Neural cell (in vitro differentiated cells): ENCODE measurements around the gene MRPL50. TPM values are rescaled to one million over a fixed set of nuclear protein-coding genes. Genes with fewer than 3 reads are reported as not detected.

Experiments used
- H2AFZ ChIP-seq: fragments of 200-600, 300-800 bp; sonication (generic), shearing (Covaris generic); 2 replicates; pipeline ENCODE4 v1.6.0; 2014; ENCODE audit warnings: low read depth, mild to moderate bottlenecking, antibody characterized with exemption, low read length, moderate library complexity
- H3F3A ChIP-seq: fragments of 200-600 bp; shearing (Covaris generic); 2 replicates; pipeline ENCODE4 v1.6.1; 2016; ENCODE audit warnings: mild to moderate bottlenecking, moderate library complexity, mixed read lengths, antibody characterized with exemption, low read length; ENCODE audit not compliant: insufficient read depth, poor library complexity, severe bottlenecking
- H3K27ac ChIP-seq: fragments of 200-600, 300-800 bp; sonication (generic), shearing (Covaris generic); 2 replicates; pipeline ENCODE4 v1.5.1; 2014; ENCODE audit warnings: mild to moderate bottlenecking, low read length, moderate library complexity
- H3K27me3 ChIP-seq: fragments of 300-800, 200-600 bp; sonication (generic), shearing (Covaris generic); 2 replicates; pipeline ENCODE4 v1.6.0; 2014; ENCODE audit warnings: mild to moderate bottlenecking, low read depth, low read length, moderate library complexity; ENCODE audit not compliant: insufficient read depth
- H3K36me3 ChIP-seq: fragments of 300-800, 200-600 bp; sonication (generic), shearing (Covaris generic); 2 replicates; pipeline ENCODE4 v1.5.1; 2014; ENCODE audit warnings: mild to moderate bottlenecking, antibody characterized with exemption, low read length, moderate library complexity; ENCODE audit not compliant: insufficient read depth
- H3K4me2 ChIP-seq: fragments of 300-800, 200-600 bp; sonication (generic), shearing (Covaris generic); 2 replicates; pipeline ENCODE4 v1.6.0; 2014; ENCODE audit warnings: mild to moderate bottlenecking, low read length
- H3K4me3 ChIP-seq: fragments of 300-800, 200-600 bp; sonication (generic), shearing (Covaris generic); 2 replicates; pipeline ENCODE4 v1.5.1; 2014; ENCODE audit warnings: mild to moderate bottlenecking, low read length, moderate library complexity
- H3K79me2 ChIP-seq: fragments of 200-600 bp; shearing (Covaris generic); replicated peaks from 2 replicates; pipeline ENCODE4 v1.6.0; 2014; ENCODE audit warnings: mild to moderate bottlenecking, low read length, moderate library complexity; ENCODE audit not compliant: insufficient read depth
- H3K9ac ChIP-seq: fragments of 300-800, 200-600 bp; sonication (generic), shearing (Covaris generic); 2 replicates; pipeline ENCODE4 v1.6.1; 2016; ENCODE audit warnings: mild to moderate bottlenecking, low read length, mixed read lengths
- H3K9me2 ChIP-seq: fragments of 200-600 bp; shearing (Covaris generic); 2 replicates; pipeline ENCODE4 v1.6.1; 2016; ENCODE audit warnings: mild to moderate bottlenecking, low read length, mixed read lengths; ENCODE audit not compliant: insufficient read depth
- H3K9me3 ChIP-seq: fragments of 200-600, 300-800 bp; sonication (generic), shearing (Covaris generic); 2 replicates; pipeline ENCODE4 v1.6.1; 2016; ENCODE audit warnings: mild to moderate bottlenecking, mixed run types, low read length, moderate library complexity, mixed read lengths
- H4K20me1 ChIP-seq: fragments of 200-600 bp; shearing (Covaris generic); 2 replicates; pipeline ENCODE4 v1.6.1; 2016; ENCODE audit warnings: mild to moderate bottlenecking, mixed run types; ENCODE audit not compliant: insufficient read depth
- EP300 ChIP-seq: fragments of 450-650 bp; conservative IDR thresholded peaks from 2 replicates; pipeline ENCODE4 v1.6.1; 2014; ENCODE audit warnings: antibody characterized with exemption, mild to moderate bottlenecking, moderate library complexity; ENCODE audit not compliant: poor library complexity, severe bottlenecking
- EZH2 ChIP-seq: fragments of 200-600, 300-800 bp; shearing (Covaris generic), sonication (generic); IDR thresholded peaks from 2 replicates; pipeline ENCODE4 v1.6.1; 2014; ENCODE audit warnings: antibody characterized with exemption, low read length, borderline replicate concordance, mild to moderate bottlenecking; ENCODE audit not compliant: insufficient read depth, poor library complexity, severe bottlenecking
- MXI1 ChIP-seq: fragments of 450-650 bp; conservative IDR thresholded peaks from 2 replicates; pipeline ENCODE4 v1.6.1; 2014; ENCODE audit warnings: antibody characterized with exemption, mild to moderate bottlenecking; ENCODE audit not compliant: poor library complexity, severe bottlenecking
- POLR2AphosphoS5 ChIP-seq: IDR thresholded peaks from 2 replicates; pipeline ENCODE4 v1.6.1; 2012
- TAF1 ChIP-seq: IDR thresholded peaks from 2 replicates; pipeline ENCODE4 v1.6.1; 2012; ENCODE audit warnings: low read depth
- polyA plus RNA-seq: library from polyadenylated mRNA; depleted of rRNA; stranded (reverse); fragments of >200 nt; gene quantifications from 2 replicates; pipeline ENCODE4 v1.2.3, GENCODE V29; 2014
- TF ChIP-seq, protein P1 (sequence below): fragments of 450-650 bp; IDR thresholded peaks from 2 replicates; pipeline ENCODE4 v1.5.1; 2014; ENCODE audit warnings: antibody characterized with exemption, mild to moderate bottlenecking, moderate library complexity; ENCODE audit not compliant: poor library complexity, severe bottlenecking
- TF ChIP-seq, protein P2 (sequence below): IDR thresholded peaks from 2 replicates; pipeline ENCODE4 v1.6.1; 2012; ENCODE audit warnings: borderline replicate concordance

Gene MRPL50
- polyA plus RNA-seq, 1 donor from 2014 or later, result 35.2 TPM

DNA sequence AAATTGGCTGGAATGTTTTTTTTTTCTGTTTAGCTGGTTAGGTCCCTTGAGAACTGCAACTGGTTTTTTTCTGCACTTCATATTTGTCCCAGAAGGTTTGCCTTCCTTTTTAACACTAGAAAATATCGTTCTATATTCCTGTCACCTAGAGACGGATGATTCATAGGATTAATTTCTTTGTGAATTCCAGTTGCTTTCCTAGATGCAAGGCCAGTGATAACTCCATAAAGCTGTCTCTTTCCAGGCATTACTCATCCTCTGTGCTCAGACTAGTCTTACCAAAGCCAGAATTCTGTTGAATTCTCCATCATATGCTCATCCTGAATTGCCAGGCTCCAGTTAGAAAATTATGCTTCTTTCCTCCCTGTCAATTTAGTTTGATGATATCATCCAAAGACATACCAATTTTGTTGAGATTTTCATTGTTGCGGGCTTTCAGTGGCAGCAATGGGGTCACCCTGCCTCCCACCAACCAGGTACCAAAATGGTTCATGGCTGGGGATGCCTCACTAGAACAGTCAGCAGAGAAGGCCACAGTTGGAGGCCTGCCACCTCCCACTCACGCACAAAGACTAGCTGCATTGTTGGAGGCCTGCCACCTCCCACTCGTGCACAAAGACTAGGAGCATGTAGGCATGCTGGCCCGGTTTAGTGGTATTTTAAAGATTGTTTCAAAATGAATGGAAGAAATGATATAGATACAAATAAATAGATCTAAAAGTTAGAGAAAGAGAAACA lies 22.1 kb downstream of the MRPL50 start:
- Histone ChIP-seq H2AFZ (no peak overlapping the region), H3K36me3 (no peaks in the 10 kb centered on the region), H3K4me3 (no peak overlapping the region), H3K9ac (no peak overlapping the region), H3K4me2 (no peak overlapping the region), H4K20me1 (no peaks in the 10 kb centered on the region), H3K27ac (no peak overlapping the region), H3K27me3 (no peaks in the 10 kb centered on the region), H3K9me2 (no peaks in the 10 kb centered on the region), H3K9me3 (no peaks in the 10 kb centered on the region), H3F3A (no peaks in the 10 kb centered on the region), H3K79me2 (no peaks in the 10 kb centered on the region)
- TF ChIP-seq EP300, result no peak
- no peak for TF ChIP-seq POLR2AphosphoS5
- TF ChIP-seq MXI1, result no peak
- TF ChIP-seq, protein P1, sequence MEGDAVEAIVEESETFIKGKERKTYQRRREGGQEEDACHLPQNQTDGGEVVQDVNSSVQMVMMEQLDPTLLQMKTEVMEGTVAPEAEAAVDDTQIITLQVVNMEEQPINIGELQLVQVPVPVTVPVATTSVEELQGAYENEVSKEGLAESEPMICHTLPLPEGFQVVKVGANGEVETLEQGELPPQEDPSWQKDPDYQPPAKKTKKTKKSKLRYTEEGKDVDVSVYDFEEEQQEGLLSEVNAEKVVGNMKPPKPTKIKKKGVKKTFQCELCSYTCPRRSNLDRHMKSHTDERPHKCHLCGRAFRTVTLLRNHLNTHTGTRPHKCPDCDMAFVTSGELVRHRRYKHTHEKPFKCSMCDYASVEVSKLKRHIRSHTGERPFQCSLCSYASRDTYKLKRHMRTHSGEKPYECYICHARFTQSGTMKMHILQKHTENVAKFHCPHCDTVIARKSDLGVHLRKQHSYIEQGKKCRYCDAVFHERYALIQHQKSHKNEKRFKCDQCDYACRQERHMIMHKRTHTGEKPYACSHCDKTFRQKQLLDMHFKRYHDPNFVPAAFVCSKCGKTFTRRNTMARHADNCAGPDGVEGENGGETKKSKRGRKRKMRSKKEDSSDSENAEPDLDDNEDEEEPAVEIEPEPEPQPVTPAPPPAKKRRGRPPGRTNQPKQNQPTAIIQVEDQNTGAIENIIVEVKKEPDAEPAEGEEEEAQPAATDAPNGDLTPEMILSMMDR, result no peak
- no peak for TF ChIP-seq TAF1
- TF ChIP-seq, protein P2, sequence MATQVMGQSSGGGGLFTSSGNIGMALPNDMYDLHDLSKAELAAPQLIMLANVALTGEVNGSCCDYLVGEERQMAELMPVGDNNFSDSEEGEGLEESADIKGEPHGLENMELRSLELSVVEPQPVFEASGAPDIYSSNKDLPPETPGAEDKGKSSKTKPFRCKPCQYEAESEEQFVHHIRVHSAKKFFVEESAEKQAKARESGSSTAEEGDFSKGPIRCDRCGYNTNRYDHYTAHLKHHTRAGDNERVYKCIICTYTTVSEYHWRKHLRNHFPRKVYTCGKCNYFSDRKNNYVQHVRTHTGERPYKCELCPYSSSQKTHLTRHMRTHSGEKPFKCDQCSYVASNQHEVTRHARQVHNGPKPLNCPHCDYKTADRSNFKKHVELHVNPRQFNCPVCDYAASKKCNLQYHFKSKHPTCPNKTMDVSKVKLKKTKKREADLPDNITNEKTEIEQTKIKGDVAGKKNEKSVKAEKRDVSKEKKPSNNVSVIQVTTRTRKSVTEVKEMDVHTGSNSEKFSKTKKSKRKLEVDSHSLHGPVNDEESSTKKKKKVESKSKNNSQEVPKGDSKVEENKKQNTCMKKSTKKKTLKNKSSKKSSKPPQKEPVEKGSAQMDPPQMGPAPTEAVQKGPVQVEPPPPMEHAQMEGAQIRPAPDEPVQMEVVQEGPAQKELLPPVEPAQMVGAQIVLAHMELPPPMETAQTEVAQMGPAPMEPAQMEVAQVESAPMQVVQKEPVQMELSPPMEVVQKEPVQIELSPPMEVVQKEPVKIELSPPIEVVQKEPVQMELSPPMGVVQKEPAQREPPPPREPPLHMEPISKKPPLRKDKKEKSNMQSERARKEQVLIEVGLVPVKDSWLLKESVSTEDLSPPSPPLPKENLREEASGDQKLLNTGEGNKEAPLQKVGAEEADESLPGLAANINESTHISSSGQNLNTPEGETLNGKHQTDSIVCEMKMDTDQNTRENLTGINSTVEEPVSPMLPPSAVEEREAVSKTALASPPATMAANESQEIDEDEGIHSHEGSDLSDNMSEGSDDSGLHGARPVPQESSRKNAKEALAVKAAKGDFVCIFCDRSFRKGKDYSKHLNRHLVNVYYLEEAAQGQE, result no peak
- TF ChIP-seq EZH2, result no peak

DNA sequence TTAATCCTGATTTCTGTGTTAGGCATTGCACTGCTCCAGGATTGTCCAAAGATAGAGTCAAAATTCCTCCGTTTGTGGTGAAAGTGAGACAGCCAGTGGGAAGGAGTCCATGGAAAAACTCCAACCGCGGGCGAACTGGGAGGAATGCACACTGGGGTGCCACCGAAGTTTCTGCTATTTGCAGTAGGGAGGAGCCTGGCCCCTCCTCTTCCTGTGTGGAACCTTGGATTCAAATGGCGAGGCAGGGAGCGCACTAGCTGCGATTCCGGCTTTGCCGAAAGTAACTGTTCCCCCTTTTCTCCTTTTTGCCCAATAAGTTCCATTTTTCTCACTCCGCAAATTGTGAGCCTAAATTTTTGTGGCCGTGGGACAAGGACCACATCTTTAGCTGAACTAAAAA lies 22.9 kb downstream of the MRPL50 start:
- H4K20me1 ChIP-seq, result no peaks in the 10 kb centered on the region
- no peaks in the 10 kb centered on the region for H3K9me2 ChIP-seq
- no peaks in the 10 kb centered on the region for H3K9me3 ChIP-seq
- H3K27ac ChIP-seq, result no peak overlapping the region
- no peaks in the 10 kb centered on the region for H3K36me3 ChIP-seq
- TF ChIP-seq, protein P1, result no peak
- no peak for TF ChIP-seq TAF1
- TF ChIP-seq EP300, result no peak
- H2AFZ ChIP-seq, result no peak overlapping the region
- H3K9ac ChIP-seq, result no peak overlapping the region
- no peaks in the 10 kb centered on the region for H3K79me2 ChIP-seq
- no peak overlapping the region for H3K4me3 ChIP-seq
- H3K27me3 ChIP-seq, result no peaks in the 10 kb centered on the region
- no peak overlapping the region for H3K4me2 ChIP-seq
- no peaks in the 10 kb centered on the region for H3F3A ChIP-seq
